ENCODE results near the gene TBX4. TPM values are rescaled to one million over a fixed set of nuclear protein-coding genes. Genes with fewer than 3 reads are reported as not detected.
A peak's percentile ranks its signal among the peaks of the same experiment; 100 is the strongest.
"Not testable (repeated sequence)": the region's sequence is repeated elsewhere in the genome, so short reads cannot be mapped to it uniquely, and the experiment has no call there.

Gene TBX4
- total and polyA plus RNA-seq, 2 of the 13 experiments (the other 11 are each of a cell fraction or from before 2014, with no cell fraction given): 0.11 to 1.1 TPM

DNA sequence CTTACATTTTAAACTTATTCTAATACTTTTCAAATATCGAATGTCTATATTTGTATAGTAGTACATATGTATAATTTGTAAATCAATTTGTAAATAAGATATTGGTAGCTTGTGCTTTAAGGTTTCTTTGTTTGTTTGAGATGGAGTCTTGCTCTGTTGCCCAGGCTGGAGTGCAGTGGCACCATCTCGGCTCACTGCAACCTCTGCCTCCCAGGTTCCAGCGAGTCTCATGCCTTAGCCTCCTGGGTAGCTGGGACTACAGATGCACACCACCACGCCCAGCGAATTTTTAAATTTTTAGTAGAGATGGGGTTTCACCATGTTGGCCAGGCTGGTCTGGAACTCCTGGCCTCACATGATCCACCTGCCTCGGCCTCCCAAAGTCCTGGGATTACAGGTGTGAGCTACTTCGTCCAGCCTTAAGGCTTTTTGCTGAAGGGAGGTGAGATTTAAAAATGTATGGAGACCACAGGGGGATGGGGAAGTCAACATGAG is 41.7 kb downstream of the TBX4 start:
- H3K4me3 ChIP-seq (replicated peaks in 1 of 3; ENCODE audit: insufficient read depth in 1 of 3, low read depth in 2 of 3, low read length in 3 of 3); H2AFZ ChIP-seq (ENCODE audit: low read length); BruUV-seq (replicated peaks); DNase-seq (ENCODE audit: low spot score); ATAC-seq; H3K27me3 ChIP-seq (ENCODE audit: control insufficient read depth in 1 of 2, insufficient read depth in 2 of 2, low read length in 2 of 2); POLR2A ChIA-PET; H3K9me3 ChIP-seq (ENCODE audit: low read length); FAIRE-seq; H4K20me1 ChIP-seq (ENCODE audit: insufficient read depth, low read length); H3K79me2 ChIP-seq (ENCODE audit: insufficient read depth, low read length); H3K36me3 ChIP-seq (replicated peaks in 1 of 2; ENCODE audit: control insufficient read depth in 1 of 2, insufficient read depth in 2 of 2, low read length in 2 of 2): not testable (repeated sequence)
- CTCF ChIA-PET (ENCODE audit: low intra/inter-chr PET ratio, low total read pairs): interaction anchor here (3.0 kb wide), 1 partner anchor 77 kb away, joined by 10 read pairs; no protein-coding TSS in a partner anchor
- 90% methylated on average over 7 of the region's 7 CpGs for WGBS (ENCODE audit: low lambda C conversion rate)
- in situ Hi-C loops (cut with HindIII; ENCODE audit: extremely low pct_ligation_motif_present, low pct_unique_long_range_greater_than_20kb): loop anchor here (5.0 kb wide), 1 partner anchor 77 kb away; no protein-coding TSS in a partner anchor
- intact Hi-C loops (cut with micrococcal nuclease; ENCODE audit: unreplicated experiment): loop anchor here (5.0 to 10.0 kb wide), 2 partner anchors 37 to 201 kb away; no protein-coding TSS in a partner anchor
- H3K4me1 ChIP-seq (ENCODE audit: insufficient read depth, low read length): peaks cover 90% of the 10 kb centered on the region
- H3K27ac ChIP-seq (ENCODE audit: extremely low read length, insufficient read depth, low read length): peak overlapping the region; percentile 5
- peak overlapping the region; percentile 58 for H3K4me2 ChIP-seq (ENCODE audit: low read depth, low read length)
- TF ChIP-seq, protein P1, sequence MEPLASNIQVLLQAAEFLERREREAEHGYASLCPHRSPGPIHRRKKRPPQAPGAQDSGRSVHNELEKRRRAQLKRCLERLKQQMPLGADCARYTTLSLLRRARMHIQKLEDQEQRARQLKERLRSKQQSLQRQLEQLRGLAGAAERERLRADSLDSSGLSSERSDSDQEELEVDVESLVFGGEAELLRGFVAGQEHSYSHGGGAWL (CRISPR knock-in tag; IDR thresholded peaks at IDR 0.05): peak; percentile 20; the same call in 1 of the 2 replicates
- peak; percentile 88 for TF ChIP-seq ZNF121 (CRISPR knock-in tag; IDR thresholded peaks at IDR 0.05)
- TF ChIP-seq ZNF629 (CRISPR knock-in tag; conservative IDR thresholded peaks at IDR 0.05): peak; percentile 45
- H3K9ac ChIP-seq (ENCODE audit: insufficient read depth, low read depth, low read length): peak overlapping the region; percentile 7; the same call in 1 of the 2 replicates

DNA sequence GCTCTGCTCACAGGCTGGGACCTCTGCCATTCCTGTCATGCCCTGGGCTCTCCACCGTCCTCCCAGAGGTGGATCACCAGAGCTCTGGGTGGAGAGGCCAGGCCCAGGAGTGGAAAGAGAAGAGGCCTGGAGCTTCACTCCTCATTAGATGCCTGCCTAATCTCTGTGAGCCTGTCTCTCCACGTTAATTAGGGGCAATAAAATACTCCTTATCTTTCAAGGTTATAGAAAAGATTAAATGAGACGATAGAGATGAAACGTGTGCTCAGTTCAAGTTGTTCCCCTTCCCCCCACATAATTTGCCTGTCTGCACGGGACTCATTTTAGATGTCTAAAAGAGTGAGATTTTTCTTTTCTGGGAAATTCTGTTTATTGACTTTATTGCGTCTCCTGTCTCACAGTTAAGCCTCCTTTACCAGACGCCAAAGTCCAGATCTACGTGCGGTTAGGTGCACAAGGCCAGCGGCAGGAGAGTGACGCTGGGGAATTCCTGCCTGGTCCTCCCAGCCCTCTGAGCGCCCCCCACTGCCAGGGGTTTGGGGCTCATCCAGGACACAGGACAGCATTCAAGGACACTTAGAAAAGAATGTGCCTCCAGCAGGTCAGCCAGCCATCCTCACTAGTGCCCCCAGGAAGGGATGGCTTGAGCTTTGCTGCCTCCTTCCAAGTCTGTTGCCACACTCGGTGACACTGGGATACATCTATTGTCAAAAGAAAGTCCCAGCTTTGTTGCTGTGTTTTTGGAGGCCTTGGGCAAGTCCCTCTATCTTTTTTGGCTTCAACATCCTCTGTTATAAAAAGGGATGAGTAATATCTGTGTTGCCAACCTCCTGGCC is 42.3 kb downstream of the TBX4 start:
- H3K79me2 ChIP-seq (ENCODE audit: insufficient read depth, low read length): no peaks in the 10 kb centered on the region
- no peaks in the 10 kb centered on the region for H3K9me3 ChIP-seq (ENCODE audit: low read length)
- no peaks in the 10 kb centered on the region for H4K20me1 ChIP-seq (ENCODE audit: insufficient read depth, low read length)
- H3K4me3 ChIP-seq (replicated peaks in 1 of 3; ENCODE audit: insufficient read depth in 1 of 3, low read depth in 2 of 3, low read length in 3 of 3): peak overlapping the region in 1 of 3 experiments; percentile 24; a peak in 1 of 6 replicates
- in situ Hi-C loops (cut with HindIII; ENCODE audit: extremely low pct_ligation_motif_present, low pct_unique_long_range_greater_than_20kb) (loop anchor here (5.0 kb wide), 1 partner anchor 77 kb away; no protein-coding TSS in a partner anchor), intact Hi-C loops (cut with micrococcal nuclease; ENCODE audit: unreplicated experiment) (loop anchor here (5.0 to 10.0 kb wide), 2 partner anchors 37 to 200 kb away; no protein-coding TSS in a partner anchor)
- peak overlapping the region; percentile 58 for H3K4me2 ChIP-seq (ENCODE audit: low read depth, low read length)
- no peak overlapping the region for H2AFZ ChIP-seq (ENCODE audit: low read length)
- POLR2A ChIA-PET: interaction anchor here (1.2 kb wide), 1 partner anchor 33 kb away, joined by 4 read pairs; no protein-coding TSS in a partner anchor
- H3K27me3 ChIP-seq (ENCODE audit: control insufficient read depth in 1 of 2, insufficient read depth in 2 of 2, low read length in 2 of 2): no peaks in the 10 kb centered on the region
- 7% methylated on average over 13 of the region's 13 CpGs for whole genome bisulfite sequencing (ENCODE audit: low lambda C conversion rate)
- peak; percentile 71 for ATAC-seq
- peak overlapping the region; percentile 7; the same call in 1 of the 2 replicates for H3K9ac ChIP-seq (ENCODE audit: insufficient read depth, low read depth, low read length)
- no TSS peak for BruUV-seq (replicated peaks)
- CTCF ChIA-PET (ENCODE audit: low intra/inter-chr PET ratio, low total read pairs): interaction anchor here (3.0 kb wide), 1 partner anchor 78 kb away, joined by 10 read pairs; no protein-coding TSS in a partner anchor
- H3K36me3 ChIP-seq (replicated peaks in 1 of 2; ENCODE audit: control insufficient read depth in 1 of 2, insufficient read depth in 2 of 2, low read length in 2 of 2): no peaks in the 10 kb centered on the region
- DNase-seq (ENCODE audit: low spot score): peak; percentile 77
- peak overlapping the region; percentile 5 for H3K27ac ChIP-seq (ENCODE audit: extremely low read length, insufficient read depth, low read length)
- peak; percentile 23 for FAIRE-seq
- peaks cover 84% of the 10 kb centered on the region for H3K4me1 ChIP-seq (ENCODE audit: insufficient read depth, low read length)
- 0 out of 2 replicates have a peak, but pooled peaks have one; percentile 12 for TF ChIP-seq FOXK1 (CRISPR knock-in tag; IDR thresholded peaks at IDR 0.05; ENCODE audit: borderline replicate concordance, low read depth)
- TF ChIP-seq, protein P2, sequence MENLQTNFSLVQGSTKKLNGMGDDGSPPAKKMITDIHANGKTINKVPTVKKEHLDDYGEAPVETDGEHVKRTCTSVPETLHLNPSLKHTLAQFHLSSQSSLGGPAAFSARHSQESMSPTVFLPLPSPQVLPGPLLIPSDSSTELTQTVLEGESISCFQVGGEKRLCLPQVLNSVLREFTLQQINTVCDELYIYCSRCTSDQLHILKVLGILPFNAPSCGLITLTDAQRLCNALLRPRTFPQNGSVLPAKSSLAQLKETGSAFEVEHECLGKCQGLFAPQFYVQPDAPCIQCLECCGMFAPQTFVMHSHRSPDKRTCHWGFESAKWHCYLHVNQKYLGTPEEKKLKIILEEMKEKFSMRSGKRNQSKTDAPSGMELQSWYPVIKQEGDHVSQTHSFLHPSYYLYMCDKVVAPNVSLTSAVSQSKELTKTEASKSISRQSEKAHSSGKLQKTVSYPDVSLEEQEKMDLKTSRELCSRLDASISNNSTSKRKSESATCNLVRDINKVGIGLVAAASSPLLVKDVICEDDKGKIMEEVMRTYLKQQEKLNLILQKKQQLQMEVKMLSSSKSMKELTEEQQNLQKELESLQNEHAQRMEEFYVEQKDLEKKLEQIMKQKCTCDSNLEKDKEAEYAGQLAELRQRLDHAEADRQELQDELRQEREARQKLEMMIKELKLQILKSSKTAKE (CRISPR knock-in tag; IDR thresholded peaks at IDR 0.05; ENCODE audit: borderline replicate concordance): peak; percentile 49; the same call in 1 of the 2 replicates
- no peak for TF ChIP-seq SPEN (CRISPR knock-in tag; IDR thresholded peaks at IDR 0.05; ENCODE audit: low read depth)
- no peak for TF ChIP-seq AGO2 (optimal IDR thresholded peaks at IDR 0.05; ENCODE audit: low read depth, low read length)
- TF ChIP-seq MIER3 (CRISPR knock-in tag; IDR thresholded peaks at IDR 0.05; ENCODE audit: borderline replicate concordance): 0 out of 2 replicates have a peak, but pooled peaks have one; percentile 32
- TF ChIP-seq ZBTB42 (CRISPR knock-in tag; IDR thresholded peaks at IDR 0.05): no peak
- no peak for TF ChIP-seq DR1 (CRISPR knock-in tag; IDR thresholded peaks at IDR 0.05)
- no peak for TF ChIP-seq GABPB1 (CRISPR knock-in tag; IDR thresholded peaks at IDR 0.05)
- TF ChIP-seq BRD4 (CRISPR knock-in tag; IDR thresholded peaks at IDR 0.05): no peak; the same call in 1 of the 2 replicates
- no peak for TF ChIP-seq ZNF749 (CRISPR knock-in tag; IDR thresholded peaks at IDR 0.05; ENCODE audit: borderline replicate concordance)
- no peak for TF ChIP-seq KAT2B (IDR thresholded peaks at IDR 0.05; ENCODE audit: borderline replicate concordance, low read depth, low read length)

All from HepG2 (cell line).